HepG2 (cell line): ENCODE data around the gene IRF5. TPM values are rescaled to one million over a fixed set of nuclear protein-coding genes. Genes with fewer than 3 reads are reported as not detected.

Source experiments
- ATAC-seq: fragments of 200-7000 bp; cut with Tn5 transposase; 3 replicates; pipeline ENCODE4 v1.9.1; 2020; ENCODE audit warnings: mild to moderate bottlenecking, moderate library complexity
- BruUV-seq: library from RNA; stranded (reverse); fragments of 400-500 nt; replicated peaks from 2 replicates; lab custom pipeline; 2021; lab: Mats Ljungman, UMichigan
- CTCF ChIA-PET: fragments of 300-600 bp; formaldehyde crosslinking; extraction: SDS; loops from one replicate; lab custom pipeline; 2021; ENCODE audit warnings: low total read pairs, inconsistent platforms, low intra/inter-chr PET ratio; lab: Yijun Ruan, JAX
- POLR2A ChIA-PET: fragments of 350-600 bp; sonication (Branson Sonifier 250); formaldehyde crosslinking; loops from one replicate; lab custom pipeline; 2020; ENCODE audit warnings: antibody characterized with exemption, inconsistent platforms; lab: Yijun Ruan, JAX
- DNase-seq: peaks from one replicate; pipeline ENCODE4 v3.0.0-alpha.2; 2015; ENCODE audit warnings: low spot score
- FAIRE-seq: peaks from 3 replicates; lab custom pipeline; 2011; peaks lifted over from hg19 to GRCh38; lab: Jason Lieb, UNC
- H2AFZ ChIP-seq: one replicate; pipeline ENCODE4 v1.6.1; 2011; ENCODE audit warnings: low read length, inconsistent platforms
- H3K27ac ChIP-seq: fragments of 300-600 bp; 3 replicates; pipeline ENCODE4 v1.8.0; 2011; ENCODE audit warnings: mixed run types, mild to moderate bottlenecking, mixed read lengths, low read length, inconsistent platforms; ENCODE audit not compliant: insufficient read depth; ENCODE audit errors: extremely low read length
- H3K27me3 ChIP-seq, 2 experiments: fragments of 200-600 bp in 1 of 2; 2 replicates in 1 of 2; 3 replicates in 1 of 2; pipeline versions ENCODE4 v1.6.0 to v1.8.0; 2011; ENCODE audit warnings: low read length in 2 of 2, mild to moderate bottlenecking in 2 of 2, moderate library complexity in 2 of 2, inconsistent platforms in 1 of 2; ENCODE audit not compliant: insufficient read depth in 2 of 2, control insufficient read depth in 1 of 2
- H3K36me3 ChIP-seq, 2 experiments: fragments of 200-600 bp in 1 of 2; replicated peaks in 1 of 2; 2 replicates in 1 of 2; 3 replicates in 1 of 2; pipeline versions ENCODE4 v1.5.1 to v1.8.0; 2011; ENCODE audit warnings: low read length in 2 of 2, inconsistent platforms in 1 of 2; ENCODE audit not compliant: insufficient read depth in 2 of 2, control insufficient read depth in 1 of 2
- H3K4me1 ChIP-seq: 2 replicates; pipeline ENCODE4 v1.5.1; 2012; ENCODE audit warnings: low read length, inconsistent platforms; ENCODE audit not compliant: insufficient read depth
- H3K4me2 ChIP-seq: 2 replicates; pipeline ENCODE4 v1.6.0; 2011; ENCODE audit warnings: low read depth, low read length, inconsistent platforms
- H3K4me3 ChIP-seq, 3 experiments: fragments of 200-600 bp in 1 of 3; sonication (generic), shearing (Covaris generic) in 1 of 3; replicated peaks in 1 of 3; 2 replicates each; pipeline ENCODE4 v1.5.1; 2011 to 2016; ENCODE audit warnings: low read length in 3 of 3, inconsistent platforms in 2 of 3, low read depth in 2 of 3, mild to moderate bottlenecking in 2 of 3, control low read depth in 1 of 3, mixed read lengths in 1 of 3; ENCODE audit not compliant: insufficient read depth in 1 of 3
- H3K79me2 ChIP-seq: one replicate; pipeline ENCODE4 v1.6.1; 2011; ENCODE audit warnings: low read length, inconsistent platforms; ENCODE audit not compliant: insufficient read depth
- H3K9ac ChIP-seq: 2 replicates; pipeline ENCODE4 v1.6.0; 2011; ENCODE audit warnings: mild to moderate bottlenecking, low read depth, low read length, inconsistent platforms; ENCODE audit not compliant: insufficient read depth
- H3K9me3 ChIP-seq: 2 replicates; pipeline ENCODE4 v1.5.1; 2012; ENCODE audit warnings: mild to moderate bottlenecking, low read length
- H4K20me1 ChIP-seq: 2 replicates; pipeline ENCODE4 v1.6.0; 2011; ENCODE audit warnings: inconsistent platforms, mild to moderate bottlenecking, low read length, moderate library complexity; ENCODE audit not compliant: insufficient read depth
- TAF1 ChIP-seq: sonication (generic); formaldehyde crosslinking; IDR thresholded peaks from 2 replicates; pipeline ENCODE4 v1.4.0; 2020; ENCODE audit warnings: missing genetic modification reagents
- ZNF10 ChIP-seq: sonication (generic); formaldehyde crosslinking; IDR thresholded peaks from 2 replicates; pipeline ENCODE4 v1.4.0; 2020; ENCODE audit warnings: mild to moderate bottlenecking, low read depth, missing genetic modification reagents, borderline replicate concordance
- ZNF790 ChIP-seq: sonication (generic); formaldehyde crosslinking; IDR thresholded peaks from 2 replicates; pipeline ENCODE4 v1.8.0; 2022; ENCODE audit warnings: missing genetic modification reagents, mild to moderate bottlenecking, borderline replicate concordance
- WGBS: methylation state at CpG from one replicate; pipeline ENCODE4 v1.1.6; 2017; ENCODE audit warnings: low lambda C conversion rate; 5-methylcytosine and 5-hydroxymethylcytosine counted together
- in situ Hi-C: cut with HindIII; loops from 2 replicates; pipeline ENCODE4 v1.10.0; 2017; ENCODE audit warnings: low pct_unique_long_range_greater_than_20kb; ENCODE audit not compliant: extremely low pct_ligation_motif_present
- intact Hi-C: fragments of 100-400 bp; cut with micrococcal nuclease; formaldehyde crosslinking; loops from one replicate; pipeline ENCODE4 v1.10.0; 2022; ENCODE audit not compliant: unreplicated experiment
- polyA plus RNA-seq, 8 experiments: library from polyadenylated mRNA; depleted of rRNA in 3 of 8; stranded (reverse) in 7 of 8; unstranded in 1 of 8; fragments of >200 nt; fragmentation: Illumina TruSeq in 4 of 8; extraction: Trizol in 4 of 8; gene quantifications; 2 replicates each; pipeline versions ENCODE4 v1.2.1 to v1.2.3, GENCODE V29; 2011 to 2016; ENCODE audit warnings: low read depth in 4 of 8, missing spikeins in 1 of 8, mixed read lengths in 1 of 8; ENCODE audit not compliant: insufficient read depth in 1 of 8
- total RNA-seq, 5 experiments: library from RNA; depleted of rRNA; stranded (reverse); fragments of >200 nt; fragmentation: Illumina TruSeq; extraction: Trizol; gene quantifications; 2 replicates each; pipeline ENCODE4 v1.2.3, GENCODE V29; 2016; ENCODE audit warnings: low read depth in 1 of 5
- TF ChIP-seq, protein P1 (sequence below): sonication (generic); formaldehyde crosslinking; IDR thresholded peaks from 2 replicates; pipeline ENCODE4 v1.5.0; 2020; ENCODE audit warnings: mild to moderate bottlenecking, missing genetic modification reagents, moderate library complexity
- TF ChIP-seq, protein P2 (sequence below): sonication (generic); formaldehyde crosslinking; IDR thresholded peaks from 2 replicates; pipeline ENCODE4 v1.5.0; 2020; ENCODE audit warnings: mild to moderate bottlenecking, missing genetic modification reagents
- TF ChIP-seq, protein P3 (sequence below): sonication (generic); formaldehyde crosslinking; IDR thresholded peaks from 2 replicates; pipeline ENCODE4 v1.5.0; 2020; ENCODE audit warnings: mild to moderate bottlenecking, missing genetic modification reagents, borderline replicate concordance

IRF5 gene
- total and polyA plus RNA-seq, 2 of the 13 experiments (the other 11 are each of a cell fraction or from before 2014, with no cell fraction given): 2.0 to 2.9 TPM

DNA sequence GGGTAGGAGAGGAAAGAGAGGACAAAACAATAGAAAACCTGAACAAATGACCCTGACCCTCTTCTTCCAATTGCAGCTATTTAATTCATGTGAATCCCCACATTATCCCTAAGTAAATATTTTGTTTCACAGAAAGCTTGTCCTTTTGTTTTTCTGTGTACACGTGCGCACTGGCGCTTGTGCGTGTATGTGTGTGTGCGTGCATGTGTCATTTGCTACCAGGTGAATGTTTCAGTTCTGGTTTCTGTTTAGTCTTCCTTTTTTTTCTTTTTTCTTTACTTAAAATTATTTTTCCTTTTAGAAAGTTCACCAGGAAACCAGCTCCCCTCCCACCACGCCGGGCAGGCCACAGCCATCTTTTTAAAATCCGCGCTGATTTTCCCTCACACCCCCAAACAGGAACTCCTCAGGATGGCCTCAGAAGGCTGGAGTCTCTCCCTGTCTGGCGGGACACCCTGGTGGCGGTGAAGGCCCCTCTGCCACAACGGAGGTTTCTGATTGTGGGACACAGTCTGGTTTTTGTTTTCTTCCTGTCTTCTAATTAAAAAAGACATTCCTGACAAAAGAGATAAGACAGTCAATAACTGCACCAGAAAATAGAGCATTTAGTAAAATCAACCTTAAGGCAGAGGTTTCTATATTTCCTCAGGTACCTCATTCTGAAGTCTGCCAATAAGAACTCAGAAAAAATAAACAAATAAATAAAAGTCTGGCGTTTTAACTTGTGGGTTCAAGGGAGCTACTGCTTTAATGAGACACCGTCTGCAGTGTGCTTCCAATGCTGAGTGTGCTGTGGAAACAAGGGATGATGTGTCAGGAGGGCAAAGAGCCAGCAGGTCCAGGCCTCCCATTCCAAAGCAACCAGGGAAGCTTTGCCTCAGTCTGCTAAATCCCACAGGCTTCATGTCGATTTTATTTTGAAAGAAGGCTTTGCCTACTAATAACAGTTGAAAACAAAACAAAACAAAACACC lies 17.4 kb downstream of the IRF5 start:
- ChIA-PET POLR2A (no interaction called here), CTCF (no interaction called here)
- TF ChIP-seq, protein P1, sequence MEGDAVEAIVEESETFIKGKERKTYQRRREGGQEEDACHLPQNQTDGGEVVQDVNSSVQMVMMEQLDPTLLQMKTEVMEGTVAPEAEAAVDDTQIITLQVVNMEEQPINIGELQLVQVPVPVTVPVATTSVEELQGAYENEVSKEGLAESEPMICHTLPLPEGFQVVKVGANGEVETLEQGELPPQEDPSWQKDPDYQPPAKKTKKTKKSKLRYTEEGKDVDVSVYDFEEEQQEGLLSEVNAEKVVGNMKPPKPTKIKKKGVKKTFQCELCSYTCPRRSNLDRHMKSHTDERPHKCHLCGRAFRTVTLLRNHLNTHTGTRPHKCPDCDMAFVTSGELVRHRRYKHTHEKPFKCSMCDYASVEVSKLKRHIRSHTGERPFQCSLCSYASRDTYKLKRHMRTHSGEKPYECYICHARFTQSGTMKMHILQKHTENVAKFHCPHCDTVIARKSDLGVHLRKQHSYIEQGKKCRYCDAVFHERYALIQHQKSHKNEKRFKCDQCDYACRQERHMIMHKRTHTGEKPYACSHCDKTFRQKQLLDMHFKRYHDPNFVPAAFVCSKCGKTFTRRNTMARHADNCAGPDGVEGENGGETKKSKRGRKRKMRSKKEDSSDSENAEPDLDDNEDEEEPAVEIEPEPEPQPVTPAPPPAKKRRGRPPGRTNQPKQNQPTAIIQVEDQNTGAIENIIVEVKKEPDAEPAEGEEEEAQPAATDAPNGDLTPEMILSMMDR (CRISPR knock-in tag): peak; percentile 26; the same call in 1 of the 2 replicates
- TF ChIP-seq ZNF790 (no peak), TAF1 (no peak), ZNF10 (no peak)
- TF ChIP-seq, protein P2, sequence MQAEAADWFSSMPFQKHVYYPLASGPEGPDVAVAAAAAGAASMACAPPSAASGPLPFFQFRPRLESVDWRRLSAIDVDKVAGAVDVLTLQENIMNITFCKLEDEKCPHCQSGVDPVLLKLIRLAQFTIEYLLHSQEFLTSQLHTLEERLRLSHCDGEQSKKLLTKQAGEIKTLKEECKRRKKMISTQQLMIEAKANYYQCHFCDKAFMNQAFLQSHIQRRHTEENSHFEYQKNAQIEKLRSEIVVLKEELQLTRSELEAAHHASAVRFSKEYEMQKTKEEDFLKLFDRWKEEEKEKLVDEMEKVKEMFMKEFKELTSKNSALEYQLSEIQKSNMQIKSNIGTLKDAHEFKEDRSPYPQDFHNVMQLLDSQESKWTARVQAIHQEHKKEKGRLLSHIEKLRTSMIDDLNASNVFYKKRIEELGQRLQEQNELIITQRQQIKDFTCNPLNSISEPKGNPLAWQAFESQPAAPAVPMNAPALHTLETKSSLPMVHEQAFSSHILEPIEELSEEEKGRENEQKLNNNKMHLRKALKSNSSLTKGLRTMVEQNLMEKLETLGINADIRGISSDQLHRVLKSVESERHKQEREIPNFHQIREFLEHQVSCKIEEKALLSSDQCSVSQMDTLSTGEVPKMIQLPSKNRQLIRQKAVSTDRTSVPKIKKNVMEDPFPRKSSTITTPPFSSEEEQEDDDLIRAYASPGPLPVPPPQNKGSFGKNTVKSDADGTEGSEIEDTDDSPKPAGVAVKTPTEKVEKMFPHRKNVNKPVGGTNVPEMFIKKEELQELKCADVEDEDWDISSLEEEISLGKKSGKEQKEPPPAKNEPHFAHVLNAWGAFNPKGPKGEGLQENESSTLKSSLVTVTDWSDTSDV: no peak
- TF ChIP-seq, protein P3, sequence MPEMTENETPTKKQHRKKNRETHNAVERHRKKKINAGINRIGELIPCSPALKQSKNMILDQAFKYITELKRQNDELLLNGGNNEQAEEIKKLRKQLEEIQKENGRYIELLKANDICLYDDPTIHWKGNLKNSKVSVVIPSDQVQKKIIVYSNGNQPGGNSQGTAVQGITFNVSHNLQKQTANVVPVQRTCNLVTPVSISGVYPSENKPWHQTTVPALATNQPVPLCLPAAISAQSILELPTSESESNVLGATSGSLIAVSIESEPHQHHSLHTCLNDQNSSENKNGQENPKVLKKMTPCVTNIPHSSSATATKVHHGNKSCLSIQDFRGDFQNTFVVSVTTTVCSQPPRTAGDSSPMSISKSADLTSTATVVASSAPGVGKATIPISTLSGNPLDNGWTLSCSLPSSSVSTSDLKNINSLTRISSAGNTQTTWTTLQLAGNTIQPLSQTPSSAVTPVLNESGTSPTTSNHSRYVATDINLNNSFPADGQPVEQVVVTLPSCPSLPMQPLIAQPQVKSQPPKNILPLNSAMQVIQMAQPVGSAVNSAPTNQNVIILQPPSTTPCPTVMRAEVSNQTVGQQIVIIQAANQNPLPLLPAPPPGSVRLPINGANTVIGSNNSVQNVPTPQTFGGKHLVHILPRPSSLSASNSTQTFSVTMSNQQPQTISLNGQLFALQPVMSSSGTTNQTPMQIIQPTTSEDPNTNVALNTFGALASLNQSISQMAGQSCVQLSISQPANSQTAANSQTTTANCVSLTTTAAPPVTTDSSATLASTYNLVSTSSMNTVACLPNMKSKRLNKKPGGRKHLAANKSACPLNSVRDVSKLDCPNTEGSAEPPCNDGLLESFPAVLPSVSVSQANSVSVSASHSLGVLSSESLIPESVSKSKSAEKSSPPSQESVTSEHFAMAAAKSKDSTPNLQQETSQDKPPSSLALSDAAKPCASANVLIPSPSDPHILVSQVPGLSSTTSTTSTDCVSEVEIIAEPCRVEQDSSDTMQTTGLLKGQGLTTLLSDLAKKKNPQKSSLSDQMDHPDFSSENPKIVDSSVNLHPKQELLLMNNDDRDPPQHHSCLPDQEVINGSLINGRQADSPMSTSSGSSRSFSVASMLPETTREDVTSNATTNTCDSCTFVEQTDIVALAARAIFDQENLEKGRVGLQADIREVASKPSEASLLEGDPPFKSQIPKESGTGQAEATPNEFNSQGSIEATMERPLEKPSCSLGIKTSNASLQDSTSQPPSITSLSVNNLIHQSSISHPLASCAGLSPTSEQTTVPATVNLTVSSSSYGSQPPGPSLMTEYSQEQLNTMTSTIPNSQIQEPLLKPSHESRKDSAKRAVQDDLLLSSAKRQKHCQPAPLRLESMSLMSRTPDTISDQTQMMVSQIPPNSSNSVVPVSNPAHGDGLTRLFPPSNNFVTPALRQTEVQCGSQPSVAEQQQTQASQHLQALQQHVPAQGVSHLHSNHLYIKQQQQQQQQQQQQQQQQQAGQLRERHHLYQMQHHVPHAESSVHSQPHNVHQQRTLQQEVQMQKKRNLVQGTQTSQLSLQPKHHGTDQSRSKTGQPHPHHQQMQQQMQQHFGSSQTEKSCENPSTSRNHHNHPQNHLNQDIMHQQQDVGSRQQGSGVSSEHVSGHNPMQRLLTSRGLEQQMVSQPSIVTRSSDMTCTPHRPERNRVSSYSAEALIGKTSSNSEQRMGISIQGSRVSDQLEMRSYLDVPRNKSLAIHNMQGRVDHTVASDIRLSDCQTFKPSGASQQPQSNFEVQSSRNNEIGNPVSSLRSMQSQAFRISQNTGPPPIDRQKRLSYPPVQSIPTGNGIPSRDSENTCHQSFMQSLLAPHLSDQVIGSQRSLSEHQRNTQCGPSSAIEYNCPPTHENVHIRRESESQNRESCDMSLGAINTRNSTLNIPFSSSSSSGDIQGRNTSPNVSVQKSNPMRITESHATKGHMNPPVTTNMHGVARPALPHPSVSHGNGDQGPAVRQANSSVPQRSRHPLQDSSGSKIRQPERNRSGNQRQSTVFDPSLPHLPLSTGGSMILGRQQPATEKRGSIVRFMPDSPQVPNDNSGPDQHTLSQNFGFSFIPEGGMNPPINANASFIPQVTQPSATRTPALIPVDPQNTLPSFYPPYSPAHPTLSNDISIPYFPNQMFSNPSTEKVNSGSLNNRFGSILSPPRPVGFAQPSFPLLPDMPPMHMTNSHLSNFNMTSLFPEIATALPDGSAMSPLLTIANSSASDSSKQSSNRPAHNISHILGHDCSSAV (CRISPR knock-in tag): no peak
- Histone ChIP-seq H3K4me2 (no peak overlapping the region), H3K9me3 (no peaks in the 10 kb centered on the region), H3K27me3 (no peaks in the 10 kb centered on the region), H3K36me3 (peaks cover 15 to 61% of the 10 kb centered on the region in 2 experiments), H3K9ac (no peak overlapping the region), H2AFZ (no peak overlapping the region), H3K79me2 (no peaks in the 10 kb centered on the region), H4K20me1 (no peaks in the 10 kb centered on the region; the same call in 1 of the 2 replicates), H3K4me1 (no peaks in the 10 kb centered on the region), H3K4me3 (no peak overlapping the region), H3K27ac (no peak overlapping the region)
- WGBS: 94% methylated on average over 15 of the region's 15 CpGs
- no peak for FAIRE-seq
- DNase-seq: no peak
- intact Hi-C loops: no loop called here
- BruUV-seq: no TSS peak
- in situ Hi-C loops: no loop called here
- no peak for ATAC-seq
